HG03039 (cell line): ENCODE data around the gene RALGPS1.
A peak's percentile ranks its signal among the peaks of the same experiment; 100 is the strongest.

Source experiments
- ATAC-seq: cut with Tn5 transposase; IDR thresholded peaks from one replicate; pipeline ENCODE4 v1.9.1; 2021; ENCODE audit warnings: mild to moderate bottlenecking, moderate library complexity; ENCODE audit not compliant: unreplicated experiment

RALGPS1 gene

DNA sequence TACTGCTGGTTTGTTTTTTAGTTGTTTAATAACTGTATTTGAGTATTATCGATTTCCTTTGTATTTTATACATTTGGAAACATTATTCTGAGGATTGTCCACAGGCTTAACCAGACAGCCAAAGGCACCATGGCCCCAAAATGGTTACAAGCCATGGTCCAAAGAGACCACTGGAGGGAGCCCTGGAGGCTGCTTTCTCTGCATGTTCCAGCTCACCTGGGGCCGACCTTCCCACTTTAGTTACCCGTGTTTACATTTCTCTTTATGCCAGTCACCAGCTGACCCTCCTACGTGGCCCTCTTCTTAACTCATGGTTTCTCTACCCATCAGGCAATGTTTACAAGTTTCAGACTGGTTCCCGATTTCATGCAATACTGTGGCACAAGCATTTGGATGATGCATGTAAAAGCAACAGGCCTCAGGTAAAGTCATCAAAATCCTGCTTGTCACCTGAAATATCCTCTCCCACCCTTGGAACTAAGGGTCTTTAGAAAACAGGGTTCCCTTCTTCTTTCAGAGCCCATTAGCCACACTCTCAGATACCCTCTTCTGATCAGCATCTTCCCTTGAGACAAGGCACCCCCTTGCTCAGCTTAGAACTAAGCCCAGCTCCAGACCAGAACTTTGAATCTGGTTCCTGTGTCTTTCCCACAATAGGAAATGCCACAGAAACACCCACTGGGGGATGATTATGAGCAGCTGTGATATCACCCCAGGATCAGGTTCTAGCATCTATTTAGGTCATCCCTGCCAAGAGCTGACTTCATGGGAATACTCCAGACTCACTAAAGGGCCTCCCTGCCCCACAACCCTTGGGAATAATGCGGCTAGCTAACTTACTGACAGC lies 300.1 kb downstream of the RALGPS1 start:
- no peak for ATAC-seq

GRCh38 chr9:127215268-127216209 lies 301.0 kb downstream of the RALGPS1 start:
- no peak for ATAC-seq

GRCh38 chr9:127216210-127216887 lies 301.8 kb downstream of the RALGPS1 start:
- no peak for ATAC-seq

DNA sequence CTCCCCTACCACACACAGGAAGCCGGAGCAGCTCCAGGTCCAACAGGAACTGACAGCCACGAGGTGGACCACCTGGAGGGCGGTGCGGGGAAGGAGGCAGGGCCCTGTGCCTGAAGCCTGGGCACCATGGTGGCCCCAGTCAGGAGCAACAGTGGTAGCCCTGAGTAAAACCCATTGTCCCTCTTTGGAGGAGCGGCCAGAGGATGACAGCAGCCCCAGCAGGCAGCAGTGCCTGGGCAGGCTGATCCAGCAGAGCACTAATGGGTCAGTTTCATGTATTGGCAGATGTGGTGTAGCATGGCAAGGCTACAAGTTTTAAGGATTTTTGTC lies 302.3 kb downstream of the RALGPS1 start:
- no peak for ATAC-seq

DNA sequence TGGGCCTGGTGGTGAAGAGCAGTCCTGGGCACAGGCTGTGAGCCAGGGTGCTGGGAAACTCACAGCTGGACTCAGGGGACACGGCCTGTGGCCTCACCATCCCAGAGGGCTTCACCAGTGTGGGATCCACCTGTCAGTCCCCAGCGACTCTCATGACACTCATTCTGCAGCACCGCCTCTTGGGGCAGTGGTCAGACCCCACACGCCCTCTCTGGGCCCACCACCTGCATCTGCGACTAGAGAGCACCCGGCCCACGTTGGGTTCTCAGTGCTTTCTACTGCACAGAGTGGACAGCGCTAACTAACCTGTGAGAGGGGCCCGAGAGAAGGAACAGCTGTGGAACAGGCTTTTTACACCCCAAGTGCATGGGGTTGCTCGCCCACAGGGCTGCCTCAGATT lies 304.2 kb downstream of the RALGPS1 start:
- ATAC-seq, result no peak

- ATAC-seq, result no peak
Measured at GRCh38 chr9:127219520-127219919, 304.9 kb downstream of the RALGPS1 start.

DNA sequence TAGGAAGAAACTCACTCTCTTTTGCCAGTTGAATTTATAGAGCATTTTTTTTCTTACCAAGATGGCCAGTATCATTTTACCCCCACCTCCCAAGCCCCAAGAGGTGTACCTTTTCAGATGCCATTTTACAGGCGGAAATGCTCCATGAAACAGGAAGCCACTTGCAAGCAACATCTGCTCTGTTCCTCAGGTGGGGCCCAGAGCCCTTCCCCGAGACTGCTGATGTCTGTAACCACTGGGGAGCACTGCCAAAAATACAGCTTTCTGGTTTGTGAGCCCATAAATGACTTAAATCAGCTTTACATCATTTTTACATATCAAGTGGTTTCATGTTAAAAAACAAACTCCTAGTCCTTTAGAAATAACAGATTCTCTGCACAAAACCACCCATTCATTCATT lies 307.1 kb downstream of the RALGPS1 start:
- ATAC-seq, result no peak

DNA sequence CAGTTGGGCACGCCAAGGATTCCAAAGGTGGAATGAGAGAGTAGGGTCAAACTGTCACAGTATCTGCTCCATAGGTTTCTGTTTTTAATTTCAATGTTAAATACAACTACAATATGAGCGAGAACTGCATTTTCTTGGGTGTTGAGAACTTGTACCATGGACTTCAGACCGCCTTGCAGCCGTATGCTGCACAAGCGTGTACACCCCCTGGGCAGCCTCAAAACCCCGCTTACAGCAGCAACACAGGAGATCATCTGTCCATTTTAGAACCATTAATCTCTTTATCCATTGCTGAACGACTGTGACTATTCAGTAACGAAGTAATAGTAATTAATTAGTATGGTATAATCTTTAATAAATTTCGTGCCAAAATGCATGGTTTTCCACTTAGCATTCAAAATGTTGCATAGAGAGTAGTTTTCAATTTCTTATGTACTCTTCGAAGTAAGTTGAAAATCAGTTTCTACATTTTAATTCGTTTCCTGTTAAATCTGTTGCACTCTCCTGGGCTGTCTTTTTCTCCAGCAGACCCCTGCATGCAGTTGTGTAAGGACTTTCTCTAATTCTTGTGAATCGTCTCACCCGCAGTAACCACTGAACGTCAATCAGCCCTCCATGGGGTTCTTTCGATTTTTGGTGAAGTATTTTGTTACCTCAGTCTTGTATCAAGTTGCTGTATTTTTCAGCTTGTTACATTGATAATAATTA lies 308.0 kb downstream of the RALGPS1 start:
- ATAC-seq, result no peak

GRCh38 chr9:127223266-127223665 lies 308.7 kb downstream of the RALGPS1 start:
- ATAC-seq, result no peak

- no peak for ATAC-seq
Measured at GRCh38 chr9:127223810-127224177, 309.2 kb downstream of the RALGPS1 start.

DNA sequence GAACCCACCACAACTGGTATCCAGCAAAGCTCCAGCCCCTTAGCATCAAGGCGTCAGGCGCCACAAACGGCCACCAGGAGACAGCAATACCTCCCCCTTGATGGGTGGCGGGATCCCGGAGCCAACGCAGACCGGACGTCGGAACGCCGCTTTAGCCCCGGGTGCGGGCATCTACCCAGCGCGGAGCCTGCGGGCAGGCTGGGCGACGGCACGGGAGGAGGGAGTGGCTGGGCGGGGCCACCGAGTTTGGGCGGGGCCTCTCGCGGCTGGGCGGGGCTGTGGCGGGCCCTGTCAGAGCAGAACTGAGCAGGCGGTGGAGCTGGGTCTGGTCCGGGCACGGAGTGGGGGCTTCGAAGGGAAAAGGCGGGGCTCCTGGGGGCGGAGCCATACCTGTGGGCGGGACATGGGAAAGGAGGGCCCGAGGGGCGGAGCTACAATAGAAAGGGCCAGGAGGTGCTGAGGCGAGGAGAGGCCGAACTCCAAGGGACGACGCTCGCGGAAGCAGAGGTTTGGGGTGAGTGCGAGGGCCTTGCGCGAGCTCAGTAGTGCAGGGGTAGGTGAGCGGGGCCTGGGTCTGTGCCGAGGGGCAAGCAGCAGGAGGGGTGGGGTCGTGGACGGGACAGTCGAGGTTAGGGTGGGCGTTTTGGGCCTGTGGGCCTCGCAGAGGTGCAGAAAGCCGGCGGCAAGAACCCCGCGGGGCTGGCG lies 309.7 kb downstream of the RALGPS1 start:
- peak; percentile 47 for ATAC-seq

DNA sequence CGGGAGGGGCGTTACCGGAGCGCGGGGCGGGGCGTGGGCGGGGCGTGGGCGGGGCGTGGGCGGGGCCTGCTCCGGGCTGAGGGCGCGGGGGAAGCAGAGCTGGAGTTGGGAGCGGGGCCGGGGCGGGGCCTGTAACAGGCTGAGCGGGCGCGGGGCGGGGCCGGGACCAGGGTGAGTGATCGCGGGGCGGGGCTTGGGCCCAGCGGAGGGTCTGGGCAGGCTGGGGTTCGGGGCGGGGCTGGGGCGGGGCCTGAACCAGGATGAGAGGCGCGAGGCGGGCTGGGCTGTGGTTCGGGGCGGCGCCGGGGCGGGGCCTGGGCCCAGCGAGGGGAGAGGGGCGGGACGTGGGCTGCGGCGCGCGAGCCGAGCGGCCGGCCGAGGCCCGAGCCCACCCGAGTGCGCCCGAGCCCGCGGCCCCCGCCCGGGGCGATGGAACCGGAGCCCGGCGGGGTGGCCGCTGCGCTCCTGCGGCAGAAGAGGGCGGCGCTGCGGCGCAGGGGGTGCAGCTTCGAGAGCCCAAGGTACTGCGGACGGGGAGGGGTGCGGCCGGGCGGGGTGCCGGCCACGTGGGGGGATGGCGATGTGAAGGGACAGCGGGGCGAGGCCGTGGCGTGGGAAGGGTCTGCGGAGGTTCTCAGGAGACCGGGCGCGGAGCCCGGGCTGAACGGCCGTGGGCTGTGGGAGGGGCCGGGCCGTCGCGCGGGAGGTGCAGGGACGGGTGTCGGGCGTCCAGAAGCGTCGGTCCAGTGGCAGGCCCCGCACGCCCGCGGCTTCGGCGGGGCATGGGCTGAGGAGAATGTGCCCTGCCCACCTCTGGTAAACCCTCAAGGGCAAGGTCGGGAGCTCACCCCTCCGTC lies 310.5 kb downstream of the RALGPS1 start:
- peak; percentile 43 for ATAC-seq

- ATAC-seq, result no peak
Measured at GRCh38 chr9:127225801-127226625, 311.4 kb downstream of the RALGPS1 start.

- no peak for ATAC-seq
Measured at GRCh38 chr9:127229691-127230417, 315.3 kb downstream of the RALGPS1 start.

- no peak for ATAC-seq
Measured at GRCh38 chr9:127231666-127232065, 317.1 kb downstream of the RALGPS1 start.

- no peak for ATAC-seq
Measured at GRCh38 chr9:127232833-127233549, 318.4 kb downstream of the RALGPS1 start.

GRCh38 chr9:127233550-127233949 lies 319.0 kb downstream of the RALGPS1 start:
- ATAC-seq, result no peak
